ENCODE measurements around the gene GPI. TPM values are rescaled to one million over a fixed set of nuclear protein-coding genes. Genes with fewer than 3 reads are reported as not detected.

GPI gene
- total RNA-seq (ENCODE audit: low replicate concordance) = 127 and 132 TPM in 2 replicates

- peak; percentile 22 for DNase-seq (ENCODE audit: low read depth)
- TF ChIP-seq, protein P1, sequence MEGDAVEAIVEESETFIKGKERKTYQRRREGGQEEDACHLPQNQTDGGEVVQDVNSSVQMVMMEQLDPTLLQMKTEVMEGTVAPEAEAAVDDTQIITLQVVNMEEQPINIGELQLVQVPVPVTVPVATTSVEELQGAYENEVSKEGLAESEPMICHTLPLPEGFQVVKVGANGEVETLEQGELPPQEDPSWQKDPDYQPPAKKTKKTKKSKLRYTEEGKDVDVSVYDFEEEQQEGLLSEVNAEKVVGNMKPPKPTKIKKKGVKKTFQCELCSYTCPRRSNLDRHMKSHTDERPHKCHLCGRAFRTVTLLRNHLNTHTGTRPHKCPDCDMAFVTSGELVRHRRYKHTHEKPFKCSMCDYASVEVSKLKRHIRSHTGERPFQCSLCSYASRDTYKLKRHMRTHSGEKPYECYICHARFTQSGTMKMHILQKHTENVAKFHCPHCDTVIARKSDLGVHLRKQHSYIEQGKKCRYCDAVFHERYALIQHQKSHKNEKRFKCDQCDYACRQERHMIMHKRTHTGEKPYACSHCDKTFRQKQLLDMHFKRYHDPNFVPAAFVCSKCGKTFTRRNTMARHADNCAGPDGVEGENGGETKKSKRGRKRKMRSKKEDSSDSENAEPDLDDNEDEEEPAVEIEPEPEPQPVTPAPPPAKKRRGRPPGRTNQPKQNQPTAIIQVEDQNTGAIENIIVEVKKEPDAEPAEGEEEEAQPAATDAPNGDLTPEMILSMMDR (IDR thresholded peaks at IDR 0.05; ENCODE audit: insufficient read depth, low read length) = no peak
- peak within 1 kb of the TSS; percentile 79 for H3K4me3 ChIP-seq (ENCODE audit: low read depth, low read length)
Observed at GRCh38 chr19:34364830-34365462, at the start of gene GPI. Gene GPI, plus strand, starts transcription at chr19:34365196. Its CDS starts 71 bp downstream, at chr19:34365267.

DNA sequence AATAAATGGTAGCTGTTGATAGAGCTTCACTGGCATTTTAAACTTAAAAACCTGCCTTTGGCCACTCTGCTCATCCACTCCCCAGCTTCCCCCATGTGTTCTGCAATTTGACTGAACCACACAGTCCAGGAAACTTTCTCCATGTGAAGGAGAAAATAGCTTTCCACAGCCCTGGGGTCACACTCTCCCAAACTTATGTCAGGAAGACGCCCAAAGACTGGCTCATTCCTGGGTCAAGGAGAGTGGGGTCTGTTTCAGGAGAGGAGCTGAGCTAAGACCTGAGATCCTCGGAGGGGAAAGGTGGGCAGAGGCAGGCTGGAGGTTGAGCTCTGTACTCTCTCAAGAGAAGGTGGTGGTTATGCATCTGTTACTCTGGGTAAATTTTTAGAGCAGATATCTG, 48.7 kb upstream of the GPI start:
- no peak overlapping the region for H3K4me3 ChIP-seq (ENCODE audit: low read depth, low read length)
- TF ChIP-seq, protein P1 (IDR thresholded peaks at IDR 0.05; ENCODE audit: insufficient read depth, low read length) = no peak
- DNase-seq (ENCODE audit: low read depth) = no peak

DNA sequence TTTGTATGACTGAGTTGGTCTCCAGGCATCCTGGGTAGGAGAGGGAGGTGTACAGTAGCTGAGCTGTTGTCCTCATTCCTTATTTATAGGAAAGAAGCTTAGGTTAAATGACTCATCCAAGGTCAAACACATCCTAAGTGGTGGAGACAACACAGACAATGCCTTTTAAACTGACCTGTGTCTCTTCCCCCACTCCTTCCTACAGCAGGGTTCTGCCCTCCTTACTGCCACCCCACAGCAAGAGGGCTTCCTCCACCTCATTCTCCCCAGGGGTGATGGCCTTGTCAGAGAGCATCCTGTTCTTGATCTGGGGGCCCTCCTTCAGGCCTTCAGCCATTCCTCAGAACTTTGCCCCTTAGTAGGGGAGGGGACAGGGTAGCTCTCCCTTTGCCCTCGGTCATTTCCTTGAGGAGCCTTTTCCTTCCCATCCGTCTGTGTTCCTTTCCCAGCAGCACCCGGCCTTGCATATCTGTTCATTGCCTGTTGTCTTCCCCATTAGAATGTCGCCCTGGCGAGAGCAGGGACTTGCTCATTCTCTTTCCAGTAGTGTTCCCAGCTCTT, 48.2 kb upstream of the GPI start:
- TF ChIP-seq, protein P1 (IDR thresholded peaks at IDR 0.05; ENCODE audit: insufficient read depth, low read length) = no peak
- no peak overlapping the region for H3K4me3 ChIP-seq (ENCODE audit: low read depth, low read length)
- no peak for DNase-seq (ENCODE audit: low read depth)

DNA sequence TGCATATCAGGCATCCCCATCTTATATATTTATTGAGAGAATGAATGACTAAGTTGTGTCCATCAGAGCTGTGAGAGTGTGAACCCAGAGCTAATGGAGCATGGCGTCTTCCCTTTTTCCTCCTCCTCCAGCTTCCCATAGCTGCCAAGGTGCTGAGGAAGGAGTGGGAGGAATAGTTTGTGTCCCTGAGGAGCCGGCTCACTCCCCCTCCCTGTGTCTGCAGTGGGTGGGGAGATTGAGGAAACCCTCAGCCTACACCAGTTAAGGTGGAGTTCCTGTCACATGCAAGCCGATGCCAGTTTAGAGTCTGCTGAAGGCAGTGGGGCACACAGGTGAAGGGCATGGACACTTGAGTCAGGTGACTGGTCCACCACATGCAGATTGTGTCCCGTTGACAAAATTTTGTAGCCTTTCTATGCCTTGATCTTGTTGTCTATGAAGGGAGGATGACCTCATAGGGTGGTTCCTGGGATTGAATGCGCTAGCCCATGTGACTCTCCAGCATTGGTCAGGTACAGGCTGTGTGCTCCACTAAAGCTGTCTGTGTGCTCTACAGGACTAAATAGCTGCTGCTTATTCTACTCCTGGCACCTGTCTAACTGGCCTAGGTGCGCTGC, 47.6 kb upstream of the GPI start:
- TF ChIP-seq, protein P1 (IDR thresholded peaks at IDR 0.05; ENCODE audit: insufficient read depth, low read length) = no peak
- H3K4me3 ChIP-seq (ENCODE audit: low read depth, low read length) = no peak overlapping the region
- DNase-seq (ENCODE audit: low read depth) = no peak

- TF ChIP-seq, protein P1 (IDR thresholded peaks at IDR 0.05; ENCODE audit: insufficient read depth, low read length) = no peak
- no peak for DNase-seq (ENCODE audit: low read depth)
- no peak overlapping the region for H3K4me3 ChIP-seq (ENCODE audit: low read depth, low read length)
Observed at GRCh38 chr19:34319230-34319585, 45.8 kb upstream of the GPI start.

DNA sequence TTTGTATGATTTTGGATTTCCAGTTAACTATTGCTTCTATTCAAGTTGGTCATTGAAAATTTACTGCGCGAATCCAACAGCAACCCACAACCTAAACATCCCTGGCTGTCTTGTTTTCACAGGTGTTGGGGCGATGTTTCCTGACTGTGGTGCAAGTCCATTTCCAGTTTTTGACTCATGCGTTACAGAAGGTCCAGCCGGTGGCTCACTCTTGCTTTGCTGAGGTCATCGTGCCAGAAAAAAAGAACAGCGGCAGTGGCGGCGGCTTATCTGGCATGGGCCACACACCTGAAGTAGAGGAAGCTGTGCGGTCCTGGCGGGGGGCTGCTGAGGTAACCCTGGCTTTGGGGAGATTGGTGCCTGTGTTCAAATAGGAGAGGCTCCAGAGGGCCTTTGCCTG, 45.2 kb upstream of the GPI start:
- TF ChIP-seq, protein P1 (IDR thresholded peaks at IDR 0.05; ENCODE audit: insufficient read depth, low read length) = no peak
- no peak overlapping the region for H3K4me3 ChIP-seq (ENCODE audit: low read depth, low read length)
- DNase-seq (ENCODE audit: low read depth) = no peak

All from fibroblast of the aortic adventitia (primary cell).